Measurements from ENCODE around the gene LIN37.

The LIN37 gene

GRCh38 chr19:35781650-35782049 lies 33.3 kb downstream of the LIN37 start:
- TF ChIP-seq REST (IDR thresholded peaks at IDR 0.05; ENCODE audit: low read depth) (no peak), TCF12 (IDR thresholded peaks at IDR 0.05; ENCODE audit: low read depth) (no peak), EP300 (IDR thresholded peaks at IDR 0.05; ENCODE audit: borderline replicate concordance) (no peak), TEAD4 (IDR thresholded peaks at IDR 0.05) (no peak), CREB1 (IDR thresholded peaks at IDR 0.05; ENCODE audit: low read depth) (no peak), YY1 (IDR thresholded peaks at IDR 0.05; ENCODE audit: low read depth) (no peak), FOXM1 (IDR thresholded peaks at IDR 0.05; ENCODE audit: borderline replicate concordance, low read depth) (no peak), TAF1 (IDR thresholded peaks at IDR 0.05; ENCODE audit: low read depth) (no peak), EGR1 (IDR thresholded peaks at IDR 0.05) (no peak), CEBPB (IDR thresholded peaks at IDR 0.05) (no peak), RAD21 (IDR thresholded peaks at IDR 0.05; ENCODE audit: low read depth) (no peak), MAX (IDR thresholded peaks at IDR 0.05) (no peak), NFIC (IDR thresholded peaks at IDR 0.05) (no peak), USF1 (IDR thresholded peaks at IDR 0.05) (no peak), ZBTB7A (IDR thresholded peaks at IDR 0.05; ENCODE audit: low read depth) (no peak)

- no peak for TF ChIP-seq EP300 (IDR thresholded peaks at IDR 0.05; ENCODE audit: borderline replicate concordance)
- TF ChIP-seq RAD21 (IDR thresholded peaks at IDR 0.05; ENCODE audit: low read depth) = no peak
- TF ChIP-seq ZBTB7A (IDR thresholded peaks at IDR 0.05; ENCODE audit: low read depth) = no peak
- no peak for TF ChIP-seq FOXM1 (IDR thresholded peaks at IDR 0.05; ENCODE audit: borderline replicate concordance, low read depth)
- TF ChIP-seq USF1 (IDR thresholded peaks at IDR 0.05) = no peak
- no peak for TF ChIP-seq EGR1 (IDR thresholded peaks at IDR 0.05)
- no peak for TF ChIP-seq CREB1 (IDR thresholded peaks at IDR 0.05; ENCODE audit: low read depth)
- no peak for TF ChIP-seq YY1 (IDR thresholded peaks at IDR 0.05; ENCODE audit: low read depth)
- no peak for TF ChIP-seq TCF12 (IDR thresholded peaks at IDR 0.05; ENCODE audit: low read depth)
- no peak for TF ChIP-seq MAX (IDR thresholded peaks at IDR 0.05)
- no peak for TF ChIP-seq TEAD4 (IDR thresholded peaks at IDR 0.05)
- no peak for TF ChIP-seq CEBPB (IDR thresholded peaks at IDR 0.05)
- TF ChIP-seq NFIC (IDR thresholded peaks at IDR 0.05) = no peak
- TF ChIP-seq REST (IDR thresholded peaks at IDR 0.05; ENCODE audit: low read depth) = no peak
- TF ChIP-seq TAF1 (IDR thresholded peaks at IDR 0.05; ENCODE audit: low read depth) = no peak
Measured at GRCh38 chr19:35782589-35782988, 34.2 kb downstream of the LIN37 start.

GRCh38 chr19:35783469-35784434 lies 35.4 kb downstream of the LIN37 start:
- no peak for TF ChIP-seq NFIC (IDR thresholded peaks at IDR 0.05)
- TF ChIP-seq RAD21 (IDR thresholded peaks at IDR 0.05; ENCODE audit: low read depth) = no peak
- no peak for TF ChIP-seq USF1 (IDR thresholded peaks at IDR 0.05)
- no peak for TF ChIP-seq ZBTB7A (IDR thresholded peaks at IDR 0.05; ENCODE audit: low read depth)
- TF ChIP-seq TEAD4 (IDR thresholded peaks at IDR 0.05) = no peak
- TF ChIP-seq TAF1 (IDR thresholded peaks at IDR 0.05; ENCODE audit: low read depth) = no peak
- no peak for TF ChIP-seq CEBPB (IDR thresholded peaks at IDR 0.05)
- TF ChIP-seq FOXM1 (IDR thresholded peaks at IDR 0.05; ENCODE audit: borderline replicate concordance, low read depth) = no peak
- no peak for TF ChIP-seq MAX (IDR thresholded peaks at IDR 0.05)
- no peak for TF ChIP-seq EGR1 (IDR thresholded peaks at IDR 0.05)
- TF ChIP-seq EP300 (IDR thresholded peaks at IDR 0.05; ENCODE audit: borderline replicate concordance) = no peak
- no peak for TF ChIP-seq CREB1 (IDR thresholded peaks at IDR 0.05; ENCODE audit: low read depth)
- no peak for TF ChIP-seq YY1 (IDR thresholded peaks at IDR 0.05; ENCODE audit: low read depth)

GRCh38 chr19:35784503-35785338 lies 36.3 kb downstream of the LIN37 start:
- TF ChIP-seq FOXM1 (IDR thresholded peaks at IDR 0.05; ENCODE audit: borderline replicate concordance, low read depth) = no peak
- no peak for TF ChIP-seq TEAD4 (IDR thresholded peaks at IDR 0.05)
- no peak for TF ChIP-seq TCF12 (IDR thresholded peaks at IDR 0.05; ENCODE audit: low read depth)
- no peak for TF ChIP-seq TAF1 (IDR thresholded peaks at IDR 0.05; ENCODE audit: low read depth)
- no peak for TF ChIP-seq RAD21 (IDR thresholded peaks at IDR 0.05; ENCODE audit: low read depth)
- no peak for TF ChIP-seq EP300 (IDR thresholded peaks at IDR 0.05; ENCODE audit: borderline replicate concordance)
- no peak for TF ChIP-seq CEBPB (IDR thresholded peaks at IDR 0.05)
- no peak for TF ChIP-seq USF1 (IDR thresholded peaks at IDR 0.05)

All from Ishikawa (cell line).